HAP-1 (cell line): Measurements from ENCODE around the gene FAT2.

Source experiments
- DNase-seq, 2 experiments: peaks; one replicate each; pipeline ENCODE4 v3.0.0-alpha.2; 2016 to 2020; ENCODE audit warnings: low spot score in 2 of 2
- H3K27me3 ChIP-seq: fragments of 250-450 bp; sonication (Bioruptor Pico); 2 replicates; pipeline ENCODE4 v1.5.1; 2020; ENCODE audit warnings: low read depth, mild to moderate bottlenecking, moderate library complexity
- H3K36me3 ChIP-seq: fragments of 250-450 bp; sonication (Bioruptor Pico); replicated peaks from 2 replicates; pipeline ENCODE4 v1.5.1; 2020; ENCODE audit warnings: mild to moderate bottlenecking
- H3K4me1 ChIP-seq: fragments of 250-450 bp; sonication (Bioruptor Pico); 2 replicates; pipeline ENCODE4 v1.5.1; 2020; ENCODE audit warnings: mild to moderate bottlenecking
- H3K4me3 ChIP-seq: fragments of 250-450 bp; sonication (Bioruptor Pico); 2 replicates; pipeline ENCODE4 v1.5.1; 2020; ENCODE audit warnings: mild to moderate bottlenecking, moderate library complexity
- H3K9me3 ChIP-seq: fragments of 250-450 bp; sonication (Bioruptor Pico); 2 replicates; pipeline ENCODE4 v1.5.1; 2020; ENCODE audit warnings: mild to moderate bottlenecking, moderate library complexity
- in situ Hi-C: fragments of 300-500 bp; cut with MboI; formaldehyde crosslinking; loops from 3 replicates; pipeline ENCODE4 v1.14.3; 2020; ENCODE audit warnings: low sequenced_read_pairs, inconsistent platforms, mixed read lengths

Gene FAT2

DNA sequence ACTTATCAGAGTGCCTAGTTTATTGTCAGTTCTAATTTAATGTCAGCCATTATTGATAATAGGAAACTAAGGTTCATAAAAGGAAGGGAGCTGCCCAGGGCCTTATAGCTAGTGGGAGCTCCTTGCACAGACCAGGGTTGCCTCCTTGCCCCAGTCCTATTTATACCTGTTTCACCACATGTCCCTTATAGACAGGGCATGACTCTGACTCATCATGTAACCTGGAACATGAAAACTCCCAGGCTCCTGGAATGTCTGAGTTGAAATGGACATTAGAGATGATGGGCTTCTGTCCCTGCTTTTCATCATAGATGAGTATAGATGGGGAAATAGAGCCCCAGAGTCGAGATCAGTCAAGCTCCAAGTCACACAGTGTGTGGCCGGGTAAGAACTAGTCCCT, 21.1 kb downstream of the FAT2 start:
- in situ Hi-C loops, result no loop called here
- no peak for DNase-seq
- no peak overlapping the region for H3K4me3 ChIP-seq
- no peaks in the 10 kb centered on the region for H3K36me3 ChIP-seq
- H3K27me3 ChIP-seq, result peaks cover 25% of the 10 kb centered on the region
- no peaks in the 10 kb centered on the region for H3K4me1 ChIP-seq
- H3K9me3 ChIP-seq, result no peaks in the 10 kb centered on the region

DNA sequence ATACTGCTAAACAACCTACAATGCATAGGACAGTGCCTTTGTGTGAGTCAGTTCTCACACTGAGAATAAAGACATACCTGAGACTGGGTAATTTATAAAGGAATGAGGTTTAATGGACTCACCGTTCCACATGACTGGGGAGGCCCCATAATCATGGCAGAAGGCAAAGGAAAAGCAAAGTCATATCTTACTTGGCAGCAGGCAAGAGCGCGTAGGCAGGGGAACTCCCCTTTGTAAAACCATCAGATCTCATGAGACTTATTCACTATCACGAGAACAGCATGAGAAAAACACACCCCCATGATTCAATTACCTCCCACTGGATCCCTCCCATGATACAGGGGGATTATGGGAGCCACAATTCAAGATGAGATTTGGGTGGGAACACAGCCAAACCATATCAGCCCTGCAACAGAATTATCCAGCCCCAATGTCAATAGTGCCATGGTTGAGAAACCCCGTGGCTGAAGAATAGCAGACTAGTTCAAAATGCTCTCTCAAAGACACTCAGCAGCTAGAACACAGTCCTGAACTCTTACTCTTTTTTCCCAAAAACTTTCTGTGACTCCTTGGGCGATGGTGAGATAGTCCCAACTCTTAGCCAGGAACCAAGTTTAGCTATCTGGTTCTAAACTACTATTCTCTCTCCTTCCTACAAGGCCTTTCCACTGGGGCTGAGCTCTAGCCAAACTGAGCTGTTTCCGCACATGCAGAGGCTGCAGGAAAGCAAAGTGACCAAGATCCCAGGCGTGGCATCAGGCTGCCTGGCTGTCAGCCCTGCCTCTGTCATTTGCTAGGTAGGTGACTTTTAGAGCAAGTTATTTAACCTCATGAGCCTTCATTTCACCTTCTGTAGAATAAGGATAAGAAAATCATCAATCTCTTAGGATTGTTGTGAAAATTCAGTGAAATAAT, 21.7 kb downstream of the FAT2 start:
- H3K9me3 ChIP-seq, result no peaks in the 10 kb centered on the region
- peaks cover 24% of the 10 kb centered on the region for H3K27me3 ChIP-seq
- H3K36me3 ChIP-seq, result no peaks in the 10 kb centered on the region
- in situ Hi-C loops, result no loop called here
- H3K4me3 ChIP-seq, result no peak overlapping the region
- H3K4me1 ChIP-seq, result no peaks in the 10 kb centered on the region
- no peak for DNase-seq

DNA sequence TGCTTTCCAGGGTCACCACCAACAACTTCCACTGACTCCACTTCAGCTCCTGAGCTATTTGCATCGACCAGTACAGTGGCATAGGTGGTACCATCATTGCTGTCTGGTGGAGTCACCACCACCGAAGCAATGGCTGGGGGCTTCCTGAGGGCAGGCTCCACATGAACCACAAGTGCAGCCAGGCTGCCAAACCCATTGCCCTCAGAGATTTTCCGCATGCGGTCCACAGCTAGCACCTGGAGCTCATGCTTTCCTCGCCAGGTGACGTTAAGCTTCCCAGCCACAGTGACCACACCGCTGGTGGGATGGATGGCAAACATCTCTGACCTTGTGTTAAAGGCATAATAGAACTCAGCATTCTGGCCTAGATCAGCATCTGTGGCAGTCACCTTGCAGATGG, 23.1 kb downstream of the FAT2 start:
- no peak for DNase-seq
- in situ Hi-C loops, result no loop called here
- H3K36me3 ChIP-seq, result no peaks in the 10 kb centered on the region
- H3K4me3 ChIP-seq, result no peak overlapping the region
- no peaks in the 10 kb centered on the region for H3K4me1 ChIP-seq
- no peaks in the 10 kb centered on the region for H3K9me3 ChIP-seq
- H3K27me3 ChIP-seq, result peaks cover 20% of the 10 kb centered on the region

DNA sequence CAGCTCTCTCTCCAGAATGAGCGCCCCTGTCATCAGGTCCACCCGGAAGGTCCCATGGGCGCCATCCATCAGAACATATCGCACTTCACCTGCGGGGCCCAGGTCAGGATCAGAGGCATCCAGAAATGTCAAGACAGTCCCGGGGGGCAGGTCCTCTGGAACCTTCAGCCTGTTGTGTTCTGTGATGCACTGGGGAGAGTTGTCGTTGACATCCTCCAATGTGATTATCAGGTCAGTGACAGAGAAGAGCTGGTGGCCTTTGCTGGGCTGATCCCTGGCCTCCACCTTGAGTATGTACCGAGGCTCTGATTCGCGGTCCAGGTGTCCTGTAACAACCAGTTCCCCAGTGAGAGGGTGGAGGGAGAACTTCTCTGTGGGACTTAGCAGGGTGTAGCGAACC, 25.2 kb downstream of the FAT2 start:
- Histone ChIP-seq H3K4me3 (no peak overlapping the region), H3K9me3 (no peaks in the 10 kb centered on the region), H3K36me3 (no peaks in the 10 kb centered on the region), H3K4me1 (no peaks in the 10 kb centered on the region), H3K27me3 (peaks cover 16% of the 10 kb centered on the region)
- in situ Hi-C loops, result no loop called here
- DNase-seq, result no peak

DNA sequence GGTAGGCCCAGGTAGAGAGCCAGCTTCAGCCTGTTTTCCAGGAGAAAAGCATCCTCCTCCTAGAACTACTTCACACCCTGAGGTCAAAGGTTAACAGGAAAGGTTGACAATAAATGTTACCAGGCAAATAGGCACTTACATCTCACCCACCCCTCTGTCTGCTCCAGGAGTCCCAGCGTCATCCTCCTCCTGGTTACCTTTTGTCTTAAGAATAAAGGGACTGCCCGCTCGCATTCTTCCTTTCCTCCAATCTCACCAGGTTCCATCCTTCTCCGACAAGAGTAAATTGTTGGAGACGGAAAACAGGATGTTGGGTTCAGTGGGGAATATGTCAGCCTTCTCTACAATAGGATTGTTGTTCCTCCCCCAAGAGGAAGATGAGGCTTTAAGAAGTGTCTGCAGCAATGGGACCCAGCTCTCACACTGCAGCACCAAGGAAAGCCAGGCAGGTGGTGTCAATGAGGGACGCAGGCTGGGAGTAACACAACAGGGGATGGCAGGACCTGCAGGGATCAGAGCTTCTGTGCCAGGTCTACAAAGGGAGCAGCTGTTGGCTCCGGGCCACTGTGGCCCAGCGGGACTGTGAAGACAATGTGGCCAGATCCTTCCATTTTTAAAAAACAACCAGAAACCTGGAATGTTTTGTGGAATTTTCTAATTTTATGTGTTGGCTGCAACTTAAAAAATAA, 29.0 kb downstream of the FAT2 start:
- Histone ChIP-seq H3K9me3 (no peaks in the 10 kb centered on the region), H3K4me3 (no peak overlapping the region), H3K36me3 (no peaks in the 10 kb centered on the region), H3K27me3 (peaks cover 14% of the 10 kb centered on the region), H3K4me1 (no peaks in the 10 kb centered on the region)
- no peak for DNase-seq
- in situ Hi-C loops, result no loop called here

DNA sequence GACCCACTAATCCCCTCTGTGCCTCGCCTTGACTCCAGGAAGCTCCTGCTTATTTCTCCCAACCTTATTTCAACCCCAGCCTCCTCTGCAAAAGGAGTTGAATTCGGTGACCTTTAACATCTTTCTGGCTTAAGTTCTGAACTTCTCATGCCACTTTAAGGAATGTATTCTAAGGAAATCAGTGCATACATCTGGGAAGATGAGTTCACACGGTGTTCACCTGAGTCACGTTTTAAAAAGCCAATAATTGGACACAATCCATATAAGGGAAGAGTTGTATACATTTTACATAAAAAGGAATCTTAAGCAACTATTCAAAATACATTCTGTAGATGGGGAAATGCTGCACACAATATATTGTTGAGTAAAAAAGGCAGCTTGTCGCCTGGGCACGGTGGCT, 33.2 kb downstream of the FAT2 start:
- Histone ChIP-seq H3K4me1 (no peaks in the 10 kb centered on the region), H3K9me3 (no peaks in the 10 kb centered on the region), H3K36me3 (no peaks in the 10 kb centered on the region), H3K4me3 (no peak overlapping the region), H3K27me3 (no peaks in the 10 kb centered on the region)
- DNase-seq, result no peak
- in situ Hi-C loops, result no loop called here

DNA sequence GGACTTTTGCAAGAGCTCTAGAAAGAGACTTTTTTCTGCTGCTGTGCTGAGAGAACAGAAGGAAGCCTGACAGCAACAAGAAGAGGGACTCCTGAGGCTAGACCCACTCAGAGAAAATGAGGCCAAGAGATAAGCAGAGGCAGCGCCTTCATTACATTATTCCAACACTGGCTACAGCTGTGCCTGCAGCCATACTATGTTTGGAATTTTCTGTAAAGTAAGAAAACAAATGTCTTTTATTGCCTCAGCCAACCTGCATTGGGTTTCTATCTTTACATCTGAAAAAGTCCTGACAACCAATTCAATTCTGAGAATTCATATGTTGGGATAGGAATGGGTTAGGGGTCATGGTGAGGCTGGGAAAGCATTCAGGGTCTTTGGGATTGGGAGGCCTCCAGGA, 33.7 kb downstream of the FAT2 start:
- in situ Hi-C loops, result no loop called here
- Histone ChIP-seq H3K9me3 (no peaks in the 10 kb centered on the region), H3K27me3 (no peaks in the 10 kb centered on the region)

DNA sequence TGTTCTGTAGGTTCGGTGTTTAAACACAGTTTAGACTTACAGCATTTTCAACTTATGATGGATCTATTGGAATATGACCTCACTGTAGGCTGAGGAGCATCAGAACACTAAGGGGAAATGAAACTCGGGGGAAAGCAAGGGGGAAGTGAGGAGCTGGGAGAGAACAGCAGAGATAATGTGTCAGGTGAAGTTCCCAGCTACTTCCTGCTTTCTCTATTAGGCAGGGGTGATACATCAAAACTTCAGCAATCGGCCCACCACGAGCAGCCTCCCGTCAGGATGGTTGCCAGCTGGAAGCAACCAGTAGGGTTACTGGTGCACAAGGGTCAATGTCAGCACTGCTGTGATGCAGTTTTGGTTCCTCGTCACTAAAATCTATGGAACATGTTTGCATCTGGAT, 34.3 kb downstream of the FAT2 start:
- H3K4me1 ChIP-seq, result no peaks in the 10 kb centered on the region
- in situ Hi-C loops, result no loop called here
- H3K27me3 ChIP-seq, result no peaks in the 10 kb centered on the region
- no peaks in the 10 kb centered on the region for H3K36me3 ChIP-seq
- DNase-seq, result no peak
- H3K4me3 ChIP-seq, result no peak overlapping the region
- no peaks in the 10 kb centered on the region for H3K9me3 ChIP-seq

More for the DNA sequence above, 33.7 kb downstream of the FAT2 start:
- no peaks in the 10 kb centered on the region for H3K36me3 ChIP-seq
- H3K4me3 ChIP-seq, result no peak overlapping the region
- H3K4me1 ChIP-seq, result no peaks in the 10 kb centered on the region
- DNase-seq, result no peak

DNA sequence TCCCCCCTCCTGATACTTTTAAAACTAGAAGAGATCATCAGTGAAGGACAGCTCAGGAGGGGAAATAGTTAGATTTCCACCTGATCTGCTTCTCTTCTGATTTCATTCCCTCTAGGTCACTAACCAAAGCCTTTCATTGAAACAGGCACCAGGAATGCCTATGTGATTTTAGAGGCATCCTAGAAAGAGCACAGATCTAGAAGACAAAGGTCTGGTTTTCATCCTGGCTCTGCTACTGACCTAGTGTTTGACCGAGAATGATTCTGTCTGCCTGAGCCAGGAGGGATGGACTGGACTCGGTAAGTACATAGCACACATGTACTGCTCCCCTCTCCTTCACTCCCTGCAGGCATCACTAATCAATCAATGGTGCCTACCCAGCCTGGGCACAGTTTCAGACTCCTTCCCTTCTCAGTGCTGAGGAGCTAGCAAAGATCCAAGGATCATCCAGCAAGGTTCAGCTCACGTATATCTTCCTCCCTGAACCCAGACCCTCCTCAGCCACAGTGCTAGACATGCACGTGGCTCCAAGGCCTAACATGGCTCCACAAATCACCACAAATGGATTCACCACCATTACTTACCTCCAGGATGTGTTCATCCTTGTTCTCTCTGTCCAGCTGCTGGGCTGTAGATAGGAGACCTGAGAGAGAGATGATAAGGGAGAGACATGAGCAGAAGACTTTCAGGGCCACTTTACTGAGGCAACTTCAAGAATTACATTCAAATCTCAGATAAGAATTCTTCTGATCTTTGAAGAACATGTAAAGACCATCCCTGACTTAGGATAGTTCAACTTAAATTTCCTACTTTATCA, 35.2 kb downstream of the FAT2 start:
- Histone ChIP-seq H3K9me3 (no peaks in the 10 kb centered on the region), H3K27me3 (no peaks in the 10 kb centered on the region), H3K36me3 (no peaks in the 10 kb centered on the region), H3K4me3 (no peak overlapping the region), H3K4me1 (no peaks in the 10 kb centered on the region)
- no peak for DNase-seq
- in situ Hi-C loops, result no loop called here

DNA sequence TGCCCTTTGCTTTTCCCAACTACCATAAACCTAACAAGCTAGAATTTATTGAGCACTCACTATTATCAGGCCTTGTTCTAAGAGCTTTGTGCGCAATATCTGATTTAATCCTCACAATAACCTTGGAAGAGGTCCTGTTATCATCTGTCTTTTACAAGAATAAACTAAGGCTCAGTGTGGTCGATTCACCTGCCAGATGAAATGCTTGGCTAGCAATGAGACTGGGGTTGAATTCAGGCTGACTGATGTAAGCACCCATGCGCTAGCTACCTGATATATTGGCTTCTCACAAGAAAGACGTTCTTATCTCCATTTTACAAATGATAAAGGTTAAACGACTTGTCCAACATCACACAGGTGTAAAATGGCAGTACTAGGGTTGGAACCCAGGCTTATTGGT, 37.4 kb downstream of the FAT2 start:
- DNase-seq, result no peak
- in situ Hi-C loops, result no loop called here
- H3K9me3 ChIP-seq, result no peaks in the 10 kb centered on the region
- H3K4me1 ChIP-seq, result no peaks in the 10 kb centered on the region
- no peak overlapping the region for H3K4me3 ChIP-seq
- no peaks in the 10 kb centered on the region; the same call in 1 of the 2 replicates for H3K27me3 ChIP-seq
- no peaks in the 10 kb centered on the region for H3K36me3 ChIP-seq

DNA sequence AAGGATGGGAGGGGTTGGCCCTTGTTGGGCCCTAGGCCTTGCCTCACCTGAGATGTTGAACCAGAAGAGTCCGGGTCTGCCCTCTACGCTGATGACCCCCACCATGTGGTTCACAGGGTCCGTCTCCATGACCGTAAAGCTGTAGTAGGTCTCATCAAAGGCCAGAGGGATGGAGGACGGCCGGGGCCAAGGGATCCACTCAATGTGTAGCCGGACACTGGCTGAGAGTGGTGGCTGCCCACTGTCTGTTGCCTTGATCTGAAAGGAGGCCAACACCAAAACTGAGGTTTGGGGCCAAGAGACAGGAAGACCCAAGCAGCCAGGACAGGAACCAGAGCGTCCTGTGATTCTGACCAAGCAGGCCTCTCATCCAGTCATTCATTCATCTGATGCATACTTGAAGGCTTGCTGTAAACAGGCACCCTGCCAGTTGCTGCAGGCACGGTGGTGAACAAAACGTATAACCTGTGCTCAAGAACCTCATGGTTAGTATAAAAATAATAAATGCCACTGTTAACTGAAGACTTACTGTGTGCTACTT, 37.9 kb downstream of the FAT2 start:
- H3K27me3 ChIP-seq, result no peaks in the 10 kb centered on the region; the same call in 1 of the 2 replicates

DNA sequence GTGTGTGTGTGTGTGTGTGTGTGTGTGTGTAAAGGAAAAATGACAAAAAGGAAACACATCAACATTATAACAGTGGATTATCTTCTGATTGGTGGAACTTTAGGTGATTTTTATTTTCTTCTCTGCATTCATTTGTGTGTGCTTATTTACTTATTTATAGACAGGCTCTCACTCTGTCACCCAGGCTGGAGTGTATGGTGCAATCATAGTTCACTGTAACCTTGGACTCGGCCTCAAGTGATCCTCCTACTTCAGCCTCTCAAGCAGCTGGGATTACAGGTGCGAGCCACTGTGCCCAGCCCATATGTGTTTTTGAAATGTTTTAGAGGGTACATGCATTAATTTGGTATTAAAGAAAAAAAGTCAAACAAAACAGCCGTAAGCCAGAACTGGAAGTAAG, 39.1 kb downstream of the FAT2 start:
- no peaks in the 10 kb centered on the region for H3K36me3 ChIP-seq
- H3K4me1 ChIP-seq, result no peaks in the 10 kb centered on the region
- no peak for DNase-seq
- H3K9me3 ChIP-seq, result no peaks in the 10 kb centered on the region
- in situ Hi-C loops, result no loop called here
- no peak overlapping the region for H3K4me3 ChIP-seq
- H3K27me3 ChIP-seq, result peaks cover 4% of the 10 kb centered on the region; the same call in 1 of the 2 replicates

More for the DNA sequence above, 37.9 kb downstream of the FAT2 start:
- Histone ChIP-seq H3K4me3 (no peak overlapping the region), H3K9me3 (no peaks in the 10 kb centered on the region), H3K4me1 (no peaks in the 10 kb centered on the region), H3K36me3 (no peaks in the 10 kb centered on the region)
- in situ Hi-C loops, result no loop called here
- no peak for DNase-seq

DNA sequence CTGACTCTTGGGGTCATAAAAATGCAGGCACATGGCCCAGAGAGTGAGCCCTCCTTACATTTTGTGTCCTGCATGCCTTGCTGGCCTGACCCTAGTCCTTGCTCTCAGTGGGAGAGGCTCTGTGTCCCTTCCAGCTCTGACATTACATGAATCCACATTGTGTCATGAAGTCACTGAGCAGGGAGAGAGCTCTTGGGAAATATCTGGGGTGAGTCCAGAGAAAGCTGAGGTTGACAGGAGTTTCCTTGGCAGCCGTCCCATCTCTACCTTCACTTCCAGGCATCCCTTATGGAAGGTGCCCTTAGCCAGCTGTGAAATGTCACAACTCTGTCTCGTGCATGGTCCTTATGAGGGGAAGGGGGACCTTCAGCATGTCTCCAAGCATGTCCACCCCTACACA, 41.0 kb downstream of the FAT2 start:
- in situ Hi-C loops, result no loop called here
- Histone ChIP-seq H3K27me3 (peaks cover 4% of the 10 kb centered on the region; the same call in 1 of the 2 replicates), H3K9me3 (no peaks in the 10 kb centered on the region), H3K4me3 (no peak overlapping the region), H3K36me3 (no peaks in the 10 kb centered on the region), H3K4me1 (no peaks in the 10 kb centered on the region)
- DNase-seq, result no peak
